Endometrial microvascular endothelial cells (primary cell): ENCODE data around the gene TRIM31. TPM values are rescaled to one million over a fixed set of nuclear protein-coding genes. Genes with fewer than 3 reads are reported as not detected.

Source experiments
- in situ Hi-C: cut with HindIII; loops from 2 replicates; pipeline ENCODE4 v1.10.0; 2017; ENCODE audit warnings: low sequenced_read_pairs, low pct_unique_long_range_greater_than_20kb; ENCODE audit errors: inconsistent ontology term
- total RNA-seq: library from RNA; depleted of rRNA; stranded (reverse); fragments of >200 nt; gene quantifications from one replicate; pipeline ENCODE4 v1.2.3, GENCODE V29; 2015; ENCODE audit errors: inconsistent ontology term

Gene TRIM31, protein sequence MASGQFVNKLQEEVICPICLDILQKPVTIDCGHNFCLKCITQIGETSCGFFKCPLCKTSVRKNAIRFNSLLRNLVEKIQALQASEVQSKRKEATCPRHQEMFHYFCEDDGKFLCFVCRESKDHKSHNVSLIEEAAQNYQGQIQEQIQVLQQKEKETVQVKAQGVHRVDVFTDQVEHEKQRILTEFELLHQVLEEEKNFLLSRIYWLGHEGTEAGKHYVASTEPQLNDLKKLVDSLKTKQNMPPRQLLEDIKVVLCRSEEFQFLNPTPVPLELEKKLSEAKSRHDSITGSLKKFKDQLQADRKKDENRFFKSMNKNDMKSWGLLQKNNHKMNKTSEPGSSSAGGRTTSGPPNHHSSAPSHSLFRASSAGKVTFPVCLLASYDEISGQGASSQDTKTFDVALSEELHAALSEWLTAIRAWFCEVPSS
- total RNA-seq, result not detected

- in situ Hi-C loops, result no loop called here
These were observed at the start of gene TRIM31 for GRCh38 chr6:30113003-30113759. Gene TRIM31 (minus strand): TSS chr6:30113090. CDS start chr6:30112805, 285 bp downstream.

GRCh38 chr6:30162265-30163089 lies 49.6 kb upstream of the TRIM31 start:
- in situ Hi-C loops, result no loop called here

- in situ Hi-C loops, result no loop called here
These were observed 48.1 kb upstream of the TRIM31 start, which contains the start of gene TRIM10 for GRCh38 chr6:30160785-30161531. Gene TRIM10 (minus strand): TSS chr6:30161211. CDS start chr6:30160858, 353 bp downstream.

GRCh38 chr6:30160008-30160784 lies 47.3 kb upstream of the TRIM31 start:
- in situ Hi-C loops, result no loop called here

DNA sequence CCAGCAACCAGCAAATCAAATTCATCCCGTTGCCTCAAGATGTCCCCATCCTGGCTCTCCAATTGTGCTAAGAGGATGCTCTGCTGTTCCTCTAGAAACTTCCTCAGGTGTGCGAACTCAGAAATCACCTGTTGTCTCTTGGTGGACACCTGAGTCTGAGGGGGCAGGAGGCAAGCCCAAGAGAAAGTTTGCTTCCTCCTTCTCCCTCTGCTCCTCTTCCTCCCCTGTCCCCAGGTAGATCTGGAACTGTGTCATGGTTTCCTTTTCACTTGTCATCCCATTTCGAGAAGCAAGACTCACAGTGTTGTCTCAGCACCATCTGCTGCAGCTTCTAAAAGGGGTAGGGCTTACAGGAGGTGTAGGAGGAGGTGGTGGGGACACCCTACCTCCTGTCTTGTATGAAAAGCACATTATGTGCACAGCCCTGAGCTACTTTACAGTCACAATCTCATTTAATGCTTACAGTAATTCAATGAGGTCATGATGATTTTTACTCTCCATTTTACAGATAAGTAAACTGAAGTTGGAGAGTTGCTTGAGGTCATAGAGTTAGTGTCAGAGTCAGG lies 45.7 kb upstream of the TRIM31 start:
- in situ Hi-C loops, result no loop called here

DNA sequence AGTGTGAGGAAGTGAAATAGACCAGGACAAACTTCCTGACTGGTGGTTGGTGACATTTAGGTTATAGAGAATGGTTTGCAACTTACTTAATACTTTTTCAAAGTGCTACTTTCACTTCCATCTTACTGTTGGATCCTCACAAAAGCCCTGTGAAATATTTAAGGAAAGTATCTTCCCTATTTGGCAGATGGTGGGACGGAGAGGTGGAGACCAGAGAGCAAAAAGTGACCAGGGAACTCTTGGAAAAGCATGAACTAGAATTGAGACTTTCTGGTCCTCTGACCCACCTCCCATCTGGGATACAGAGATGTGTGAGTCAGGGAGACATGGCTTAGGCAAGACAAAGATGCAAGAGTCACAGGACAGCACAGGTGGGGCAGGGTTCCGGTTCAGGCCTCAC lies 45.1 kb upstream of the TRIM31 start:
- in situ Hi-C loops, result no loop called here

DNA sequence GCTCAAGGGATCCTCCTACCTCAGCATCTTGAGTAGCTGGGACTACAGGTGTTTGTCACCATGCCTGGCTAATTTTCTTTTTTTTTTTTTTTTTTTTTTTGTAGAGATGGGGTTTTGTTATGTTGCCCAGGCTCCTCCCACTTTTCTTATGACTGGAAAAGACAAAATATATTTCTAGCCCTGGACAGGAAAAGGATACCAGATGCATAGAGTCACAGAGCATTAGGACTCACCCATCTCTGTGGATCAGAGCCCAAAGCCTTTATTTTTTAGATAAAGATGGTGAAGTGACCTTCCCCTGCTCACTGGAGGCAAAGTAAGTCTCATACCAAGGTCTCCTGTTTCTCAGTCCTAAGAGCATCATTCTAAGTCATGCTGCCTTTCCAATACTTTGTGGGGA lies 44.7 kb upstream of the TRIM31 start:
- in situ Hi-C loops, result no loop called here

- in situ Hi-C loops, result no loop called here
These were observed 43.9 kb upstream of the TRIM31 start for GRCh38 chr6:30156774-30157173.

GRCh38 chr6:30156262-30156599 lies 43.3 kb upstream of the TRIM31 start:
- in situ Hi-C loops, result no loop called here

- in situ Hi-C loops, result no loop called here
These were observed 42.8 kb upstream of the TRIM31 start for GRCh38 chr6:30155520-30156261.

DNA sequence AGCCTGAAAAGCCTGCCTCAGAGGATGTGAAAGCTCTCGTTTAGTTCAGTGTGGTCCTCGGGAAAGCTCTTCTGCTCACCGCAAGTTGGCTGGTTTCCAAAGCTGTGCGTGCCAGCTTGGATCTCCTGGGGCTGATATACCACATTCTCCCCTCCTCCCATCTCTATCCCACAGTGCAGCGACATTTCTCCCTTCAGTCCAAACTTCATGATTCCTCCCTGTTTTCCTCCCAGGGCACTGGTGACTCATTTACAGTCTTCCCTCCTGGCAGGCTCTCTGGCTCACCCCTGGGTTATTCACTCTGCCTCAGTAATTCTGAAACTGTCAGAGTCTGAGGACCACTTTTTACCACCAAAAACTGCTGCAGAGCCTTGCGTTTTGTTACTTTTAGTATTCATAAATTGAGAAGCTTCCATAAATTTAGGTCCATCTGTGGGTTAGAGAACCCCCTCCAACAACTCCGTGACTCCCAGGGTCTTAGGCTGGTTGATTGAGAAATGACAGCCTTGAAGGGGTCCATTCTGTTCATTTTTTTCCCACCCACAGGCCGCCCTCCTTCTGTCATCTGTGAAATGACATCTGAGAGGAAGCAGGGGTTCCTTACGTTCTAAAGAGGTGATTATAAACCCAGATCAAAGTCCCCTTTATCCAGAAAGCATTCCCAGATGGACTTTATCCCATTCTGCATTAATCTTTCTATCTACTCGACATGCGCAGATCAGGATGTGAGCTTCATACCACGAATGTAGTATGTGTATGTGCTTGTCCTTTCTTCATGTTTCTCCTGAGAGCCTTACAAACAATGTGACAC lies 42.0 kb upstream of the TRIM31 start:
- in situ Hi-C loops, result no loop called here

GRCh38 chr6:30154061-30154460 lies 41.2 kb upstream of the TRIM31 start:
- in situ Hi-C loops, result no loop called here

DNA sequence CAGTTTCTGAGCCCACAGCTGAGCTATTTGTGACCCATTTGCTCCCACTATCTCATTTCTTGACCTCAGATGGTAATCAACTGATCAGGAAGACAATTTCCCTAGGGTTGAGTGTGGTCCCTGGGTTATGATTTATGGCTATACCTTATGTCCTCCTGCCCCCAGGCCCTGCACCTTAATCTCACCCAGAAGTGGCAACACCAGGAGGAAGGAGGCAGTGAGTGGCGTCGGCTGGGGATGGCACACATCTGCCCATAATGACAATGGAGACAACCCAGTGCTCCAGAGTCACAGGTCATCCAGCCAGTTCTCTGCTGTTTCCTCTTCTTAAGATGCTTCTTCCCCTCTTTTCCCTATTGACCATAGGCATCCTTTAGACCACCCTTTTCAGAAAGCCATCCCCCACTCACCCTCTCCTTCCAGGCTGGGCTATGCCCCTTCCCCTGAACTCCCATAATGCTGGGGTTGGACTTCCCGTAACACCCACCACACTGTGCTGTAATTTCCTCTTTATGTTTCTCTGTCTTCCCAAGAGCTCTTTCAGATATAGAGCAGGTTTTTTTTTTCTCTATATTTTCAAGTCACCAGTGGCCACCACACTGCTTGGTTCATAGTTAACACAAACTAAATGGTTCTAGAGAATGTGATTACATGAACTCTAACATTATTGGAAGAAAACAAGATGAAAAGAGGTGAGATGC lies 40.2 kb upstream of the TRIM31 start:
- in situ Hi-C loops, result no loop called here

DNA sequence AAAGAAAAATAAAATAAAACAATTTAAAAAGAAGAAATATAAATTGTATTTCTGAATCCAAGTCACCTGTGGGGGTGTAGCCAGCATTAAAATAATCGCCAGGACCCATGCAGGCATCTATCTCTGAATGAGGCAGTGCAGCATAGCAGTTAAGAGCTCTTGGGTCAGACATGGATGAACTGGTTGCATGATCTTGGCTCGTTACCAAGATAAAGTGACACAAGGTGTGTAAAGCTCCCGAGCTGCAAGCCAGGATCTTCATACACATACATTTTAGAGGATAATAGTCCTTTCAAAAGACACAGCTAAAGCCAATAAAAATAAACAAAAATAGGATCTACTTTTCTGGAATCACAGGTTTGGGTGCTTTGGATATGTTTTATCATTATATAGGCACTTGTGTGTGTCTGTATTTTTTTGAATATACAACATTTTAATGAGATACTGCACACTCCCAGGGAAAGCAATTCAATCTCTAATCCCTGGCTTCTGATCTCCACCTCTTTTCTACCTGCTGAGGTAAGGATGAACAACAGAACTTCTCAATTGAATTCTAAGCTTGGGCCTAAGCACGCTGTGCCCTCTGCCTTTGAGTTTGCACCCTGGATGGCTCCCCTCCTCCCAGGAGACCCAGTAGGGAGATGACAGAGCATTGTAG lies 39.3 kb upstream of the TRIM31 start:
- in situ Hi-C loops, result no loop called here

GRCh38 chr6:30151580-30151979 lies 38.7 kb upstream of the TRIM31 start:
- in situ Hi-C loops, result no loop called here
